Measurements from ENCODE around the gene KIAA0513.
"Not testable (repeated sequence)": the region's sequence is repeated elsewhere in the genome, so short reads cannot be mapped to it uniquely, and the experiment has no call there.

Gene KIAA0513

DNA sequence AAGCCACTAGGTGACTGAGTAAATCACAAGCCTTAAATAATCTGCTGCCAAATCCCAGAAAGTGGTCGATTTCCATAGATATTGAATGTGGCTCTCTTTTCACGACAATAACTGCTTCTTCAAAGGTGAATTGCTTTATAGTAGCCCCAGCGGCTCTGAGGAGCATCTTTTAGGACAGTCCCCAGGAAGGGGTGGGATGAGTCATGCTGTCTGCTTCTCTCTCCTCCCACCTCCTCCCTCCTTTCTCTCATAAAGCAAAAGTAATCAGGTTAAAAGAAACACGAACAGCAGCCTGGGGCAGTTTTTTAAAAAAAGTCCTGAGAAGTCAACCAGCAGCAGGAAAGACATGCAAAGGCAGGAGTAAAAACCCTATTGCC lies 1.8 kb downstream of the KIAA0513 start:
- no peak for DNase-seq (ENCODE audit: low read depth)

- DNase-seq (ENCODE audit: low read depth) = no peak
These were observed 2.4 kb downstream of the KIAA0513 start for GRCh38 chr16:85029981-85030401.

DNA sequence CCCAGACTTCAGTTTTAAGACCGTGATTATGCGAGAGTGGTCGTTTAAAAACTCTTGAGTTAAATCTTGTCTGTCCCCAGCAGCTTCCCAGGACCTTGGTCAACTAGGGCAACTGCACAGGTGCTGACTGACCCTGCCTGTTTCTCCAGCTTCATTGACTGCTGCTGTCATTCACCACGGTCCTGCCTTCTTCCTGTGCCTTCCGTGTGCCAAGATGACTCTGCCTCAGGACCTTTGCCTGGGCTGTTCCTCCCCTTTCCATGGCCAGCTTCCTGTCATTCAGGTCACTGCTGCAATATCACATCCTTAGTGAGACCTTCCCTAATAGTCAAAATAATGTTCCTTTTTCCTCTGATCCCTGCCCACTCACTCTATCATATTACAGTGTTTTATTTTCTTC lies 3.9 kb downstream of the KIAA0513 start:
- no peak for DNase-seq (ENCODE audit: low read depth)

GRCh38 chr16:85032187-85032586 lies 4.6 kb downstream of the KIAA0513 start:
- DNase-seq (ENCODE audit: low read depth) = not testable (repeated sequence)

GRCh38 chr16:85033171-85033570 lies 5.6 kb downstream of the KIAA0513 start:
- no peak for DNase-seq (ENCODE audit: low read depth)

DNA sequence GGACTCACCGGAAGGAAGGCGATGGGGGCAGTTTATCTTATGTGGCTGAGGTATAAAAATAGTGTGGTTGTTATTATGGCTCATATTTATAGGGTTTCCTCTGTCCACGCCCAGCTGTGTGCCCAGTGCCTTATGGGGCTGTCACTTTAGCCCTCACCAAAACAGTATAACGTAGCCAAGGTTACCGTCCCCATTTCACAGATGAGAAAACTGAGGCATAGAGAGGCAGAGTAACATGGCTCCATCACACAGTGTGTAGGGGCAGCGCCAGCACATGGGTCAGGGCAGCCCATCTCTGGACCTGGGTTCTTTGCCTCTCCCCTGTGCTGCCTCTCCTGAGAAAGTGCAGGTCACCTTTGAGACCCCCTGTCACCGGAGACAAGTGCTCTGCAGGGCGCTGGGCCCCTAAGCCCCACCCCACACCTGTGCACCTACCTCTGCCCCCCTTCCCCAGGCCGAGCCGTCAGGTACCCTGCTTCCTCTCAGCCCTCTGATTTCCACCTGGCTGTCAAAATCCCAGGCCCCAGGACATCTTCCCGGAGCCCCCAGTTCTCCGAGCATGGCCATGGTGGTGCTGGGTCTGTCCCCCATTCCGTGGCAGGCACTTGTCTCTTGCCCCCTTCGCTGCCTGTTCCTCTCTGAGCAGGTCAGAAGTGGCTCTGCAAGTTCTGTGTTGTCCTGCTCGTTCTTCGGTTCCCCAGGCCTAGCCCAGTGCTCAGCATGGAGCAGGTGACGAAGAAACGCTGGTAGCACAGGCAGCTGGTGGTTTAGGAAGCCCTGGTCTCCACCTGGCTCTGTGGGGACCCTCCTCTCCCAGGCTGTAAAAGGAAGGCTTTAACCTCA lies 7.2 kb downstream of the KIAA0513 start:
- no peak for DNase-seq (ENCODE audit: low read depth)

DNA sequence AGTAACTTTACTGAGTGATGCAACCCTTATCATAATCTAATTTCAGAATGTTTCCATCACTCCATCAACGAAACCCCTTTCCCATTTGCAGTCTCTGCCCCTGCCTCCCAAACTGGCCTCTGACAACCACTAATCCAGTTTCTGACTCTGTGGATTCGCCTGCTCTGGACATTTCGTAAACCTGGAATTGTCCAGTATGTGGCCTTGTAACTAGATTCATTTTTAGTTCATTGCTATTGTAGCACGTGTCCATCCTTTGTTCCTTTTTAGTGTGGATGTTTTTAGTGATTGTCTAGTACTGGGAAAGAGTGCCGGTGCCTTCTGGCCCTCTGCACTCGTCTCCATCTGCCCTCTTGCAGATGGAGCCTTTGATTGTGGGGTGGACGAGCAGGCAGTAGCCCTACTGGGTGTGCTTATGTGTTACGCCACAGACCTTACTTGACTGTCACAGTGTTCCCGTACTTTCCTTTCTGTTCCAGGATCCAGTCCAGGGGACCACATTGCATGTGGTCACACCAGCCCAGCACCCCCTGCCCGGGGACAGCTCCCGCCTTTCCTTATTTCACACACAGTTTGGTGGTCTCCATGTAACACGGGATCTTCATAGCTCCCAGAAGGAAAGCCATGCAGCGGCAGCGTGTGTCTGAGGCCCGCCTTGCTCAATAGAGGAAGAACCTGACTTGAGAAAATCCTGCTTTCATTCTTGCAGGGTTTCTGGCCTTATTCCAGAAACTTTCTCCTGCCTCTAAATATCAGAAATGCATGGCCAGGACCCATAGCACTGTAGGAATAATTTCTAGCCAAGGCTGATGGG lies 8.8 kb downstream of the KIAA0513 start:
- DNase-seq (ENCODE audit: low read depth) = no peak

GRCh38 chr16:85037050-85037410 lies 9.4 kb downstream of the KIAA0513 start:
- no peak for DNase-seq (ENCODE audit: low read depth)

DNA sequence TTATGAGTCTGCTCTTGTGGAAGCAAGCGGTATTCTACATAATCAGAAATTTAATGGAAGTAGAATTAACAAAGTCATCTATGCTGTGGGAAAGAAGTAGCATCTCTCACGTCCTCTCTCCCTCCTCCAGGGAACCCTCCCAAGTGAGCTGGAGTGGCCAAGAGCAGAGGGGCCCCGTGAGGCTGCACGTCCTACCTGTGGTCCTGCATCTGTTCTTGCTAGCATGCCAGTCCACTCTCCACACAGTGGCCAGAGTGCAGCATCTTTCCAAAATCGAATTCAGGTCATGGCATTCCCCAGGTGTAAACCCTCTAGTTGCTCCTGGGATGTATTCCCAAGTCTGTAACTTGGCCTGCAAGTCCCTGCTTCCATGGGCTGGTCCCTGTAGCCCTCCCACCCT lies 10.1 kb downstream of the KIAA0513 start:
- no peak for DNase-seq (ENCODE audit: low read depth)

- DNase-seq (ENCODE audit: low read depth) = no peak
These were observed 13.1 kb downstream of the KIAA0513 start for GRCh38 chr16:85040685-85041084.

GRCh38 chr16:85041219-85042166 lies 13.9 kb downstream of the KIAA0513 start:
- DNase-seq (ENCODE audit: low read depth) = no peak

- DNase-seq (ENCODE audit: low read depth) = no peak
These were observed 14.6 kb downstream of the KIAA0513 start for GRCh38 chr16:85042167-85042526.

- no peak for DNase-seq (ENCODE audit: low read depth)
These were observed 15.0 kb downstream of the KIAA0513 start for GRCh38 chr16:85042606-85043005.

DNA sequence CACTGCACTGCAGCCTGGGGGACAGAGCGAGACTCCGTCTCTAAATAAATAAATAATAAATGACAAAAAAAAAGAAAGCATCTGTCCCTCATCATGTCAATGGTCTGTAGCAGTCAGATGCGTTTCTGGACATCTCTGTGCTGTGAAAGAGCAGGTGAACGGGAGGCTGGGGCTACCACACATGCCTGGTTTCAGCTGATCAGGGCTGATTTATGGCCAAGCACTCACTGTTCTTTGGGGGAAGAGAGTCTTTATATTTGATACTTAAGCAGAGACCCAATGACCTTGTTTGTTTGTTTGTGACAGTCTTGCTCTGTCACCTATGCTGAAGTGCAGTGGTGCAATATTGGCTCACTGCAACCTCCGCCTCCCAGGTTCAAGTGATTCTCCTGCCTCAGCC lies 17.5 kb downstream of the KIAA0513 start:
- DNase-seq (ENCODE audit: low read depth) = no peak

GRCh38 chr16:85045641-85046471 lies 18.3 kb downstream of the KIAA0513 start:
- no peak for DNase-seq (ENCODE audit: low read depth)

DNA sequence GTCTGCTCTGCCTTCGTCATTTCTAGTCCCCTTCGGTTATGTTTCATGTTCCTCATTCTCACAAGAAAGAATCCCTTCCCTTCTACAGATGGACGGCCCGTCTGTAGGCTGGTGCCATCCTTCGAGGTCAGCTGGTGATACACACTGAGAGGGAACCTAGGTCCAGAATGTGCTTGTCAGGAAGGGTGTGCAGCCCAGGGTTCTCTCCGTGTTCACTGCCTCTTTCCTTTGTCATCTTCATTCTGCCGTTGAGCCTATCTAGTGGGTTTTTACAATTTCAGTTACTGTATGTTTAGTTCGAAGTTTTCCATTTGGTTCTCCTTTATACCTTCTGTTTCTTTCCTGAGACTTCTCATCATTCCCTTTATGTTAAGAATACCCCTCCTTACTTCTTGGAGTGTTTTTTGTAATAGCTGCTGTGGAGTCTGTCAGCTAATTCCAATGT lies 18.9 kb downstream of the KIAA0513 start:
- DNase-seq (ENCODE audit: low read depth) = no peak

DNA sequence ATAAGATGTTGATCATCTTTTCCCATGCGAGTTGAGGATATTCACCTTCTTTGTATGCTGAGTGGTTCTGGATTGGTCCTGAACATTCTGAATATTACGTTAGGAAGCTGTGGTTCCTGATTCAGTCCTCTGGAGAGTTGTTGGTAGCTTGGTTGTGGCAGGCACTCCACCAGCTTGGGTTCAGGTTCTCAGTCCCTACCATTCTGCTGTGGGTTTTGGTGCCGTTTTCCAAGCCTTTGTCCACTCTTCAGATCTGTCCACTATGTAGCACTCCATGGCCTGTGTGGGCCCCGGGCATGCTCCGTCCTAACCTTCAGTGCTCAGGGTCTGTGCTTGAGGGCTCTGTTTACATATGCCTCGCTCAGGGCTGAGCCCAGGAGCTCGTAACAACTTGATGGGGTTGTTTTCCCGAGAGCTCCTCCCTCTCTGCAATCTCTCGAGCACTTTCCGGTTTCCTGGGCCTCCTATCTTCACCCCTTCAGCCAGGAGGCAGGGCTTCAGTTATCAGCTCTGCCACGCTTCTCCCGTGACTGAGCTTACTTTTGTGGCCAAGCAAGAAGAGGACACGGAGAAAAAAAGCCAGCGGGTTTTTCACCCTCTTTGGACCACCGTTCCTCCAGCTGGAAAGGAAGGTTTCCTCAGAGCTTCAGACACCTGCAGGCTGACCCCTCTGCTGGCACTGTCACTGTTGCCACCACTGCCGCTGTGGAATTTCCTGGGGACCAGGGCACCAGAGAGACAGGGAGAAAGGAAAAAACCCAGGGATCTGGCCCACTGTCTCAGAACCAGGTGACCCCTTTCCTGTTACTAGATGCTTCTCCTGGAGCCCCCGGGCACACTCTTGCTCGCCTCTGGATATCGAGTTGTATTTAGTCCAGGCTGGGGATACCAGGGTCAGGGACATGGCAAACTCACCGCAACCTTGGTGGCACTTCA lies 19.6 kb downstream of the KIAA0513 start:
- DNase-seq (ENCODE audit: low read depth) = no peak

- DNase-seq (ENCODE audit: low read depth) = no peak
These were observed 20.4 kb downstream of the KIAA0513 start for GRCh38 chr16:85047867-85048455.

GRCh38 chr16:85048921-85049562 lies 21.4 kb downstream of the KIAA0513 start:
- DNase-seq (ENCODE audit: low read depth) = no peak

Measured in HS-27A (cell line).